Liver (tissue), 9 donors: Measurements from ENCODE around the gene MEST. TPM values are rescaled to one million over a fixed set of nuclear protein-coding genes. Genes with fewer than 3 reads are reported as not detected.
A peak's percentile ranks its signal among the peaks of the same experiment; 100 is the strongest.

Experiments
- DNase-seq: peaks from one replicate; pipeline ENCODE4 v3.0.0-alpha.2; 2017; ENCODE audit warnings: low spot score
- H3K27ac ChIP-seq, 2 donors: one replicate each; pipeline ENCODE4 v1.7.0; 2013; ENCODE audit warnings: inconsistent platforms in 2 of 2, low read length in 2 of 2, control low read depth in 1 of 2, low read depth in 1 of 2, mild to moderate bottlenecking in 1 of 2
- H3K27me3 ChIP-seq, 4 donors: one replicate each; pipeline versions ENCODE4 v1.6.1 to v1.7.0; 2013; ENCODE audit warnings: low read length in 3 of 4, inconsistent platforms in 1 of 4, mild to moderate bottlenecking in 1 of 4, moderate library complexity in 1 of 4; ENCODE audit not compliant: control insufficient read depth in 4 of 4, insufficient read depth in 4 of 4
- H3K36me3 ChIP-seq, 4 donors: one replicate each; pipeline versions ENCODE4 v1.6.1 to v1.7.0; 2013; ENCODE audit warnings: low read length in 3 of 4, mild to moderate bottlenecking in 3 of 4, low read depth in 1 of 4, moderate library complexity in 1 of 4; ENCODE audit not compliant: control insufficient read depth in 4 of 4, insufficient read depth in 3 of 4
- H3K4me1 ChIP-seq, 4 donors: one replicate each; pipeline versions ENCODE4 v1.6.1 to v1.7.0; 2013; ENCODE audit warnings: low read length in 3 of 4, mild to moderate bottlenecking in 3 of 4, moderate library complexity in 1 of 4; ENCODE audit not compliant: control insufficient read depth in 4 of 4, insufficient read depth in 4 of 4
- H3K4me3 ChIP-seq, 3 donors: one replicate each; pipeline versions ENCODE4 v1.6.1 to v1.7.0; 2013; ENCODE audit warnings: low read length in 3 of 3, control low read depth in 1 of 3, low read depth in 1 of 3, mild to moderate bottlenecking in 1 of 3
- H3K9ac ChIP-seq, 2 donors: one replicate each; pipeline ENCODE4 v1.7.0; 2013; ENCODE audit warnings: low read length in 2 of 2, mild to moderate bottlenecking in 2 of 2, moderate library complexity in 2 of 2, control low read depth in 1 of 2, low read depth in 1 of 2
- H3K9me3 ChIP-seq, 4 donors: one replicate each; pipeline versions ENCODE4 v1.6.1 to v1.7.0; 2013; ENCODE audit warnings: low read length in 3 of 4; ENCODE audit not compliant: control insufficient read depth in 4 of 4
- CTCF ChIP-seq: fragments of 150-350 bp; IDR thresholded peaks from 2 replicates; pipeline ENCODE4 v1.5.1; 2017; ENCODE audit warnings: improper control_type of control experiment, low read depth, low read length; ENCODE audit not compliant: missing input control
- FOXA1 ChIP-seq: IDR thresholded peaks from 2 replicates; pipeline ENCODE4 v1.6.1; 2016; ENCODE audit warnings: antibody characterized with exemption
- GABPA ChIP-seq, 2 donors: IDR thresholded peaks in 1 of 2; conservative IDR thresholded peaks in 1 of 2; 2 replicates each; pipeline ENCODE4 v1.6.1; 2016; ENCODE audit warnings: antibody characterized with exemption in 2 of 2, mild to moderate bottlenecking in 1 of 2, moderate library complexity in 1 of 2
- HNF4G ChIP-seq: IDR thresholded peaks from 2 replicates; pipeline ENCODE4 v1.6.1; 2016; ENCODE audit warnings: antibody characterized with exemption
- NR2F2 ChIP-seq: IDR thresholded peaks from 2 replicates; pipeline ENCODE4 v1.6.1; 2016; ENCODE audit warnings: antibody characterized with exemption
- RAD21 ChIP-seq, 2 donors: IDR thresholded peaks; 2 replicates each; pipeline ENCODE4 v1.6.1; 2016; ENCODE audit warnings: antibody characterized with exemption in 2 of 2, mild to moderate bottlenecking in 2 of 2
- REST ChIP-seq: IDR thresholded peaks from 2 replicates; pipeline ENCODE4 v1.6.1; 2016; ENCODE audit warnings: antibody characterized with exemption, mild to moderate bottlenecking
- RXRA ChIP-seq, 2 donors: IDR thresholded peaks; 2 replicates each; pipeline ENCODE4 v1.6.1; 2017 to 2018; ENCODE audit warnings: antibody characterized with exemption in 2 of 2, mild to moderate bottlenecking in 1 of 2
- SP1 ChIP-seq: IDR thresholded peaks from 2 replicates; pipeline ENCODE4 v1.6.1; 2018; ENCODE audit warnings: antibody characterized with exemption, mild to moderate bottlenecking
- TAF1 ChIP-seq: conservative IDR thresholded peaks from 2 replicates; pipeline ENCODE4 v1.6.1; 2016; ENCODE audit warnings: antibody characterized with exemption, mild to moderate bottlenecking
- YY1 ChIP-seq: IDR thresholded peaks from 2 replicates; pipeline ENCODE4 v1.6.1; 2016; ENCODE audit warnings: antibody characterized with exemption, mild to moderate bottlenecking
- ZBTB33 ChIP-seq: IDR thresholded peaks from 2 replicates; pipeline ENCODE4 v1.6.1; 2016; ENCODE audit warnings: antibody characterized with exemption
- WGBS: extraction: QIAGEN DNeasy Blood & Tissue Kit; methylation state at CpG from one replicate; pipeline ENCODE4 v1.1.7; 2013; 5-methylcytosine and 5-hydroxymethylcytosine counted together
- polyA plus RNA-seq, 2 donors: library from polyadenylated mRNA; stranded (reverse) in 1 of 2; unstranded in 1 of 2; fragments of 200-250 nt in 1 of 2; fragments of >200 nt in 1 of 2; fragmentation: Nextera tagmentation in 1 of 2; extraction: Ambion mirVana in 1 of 2; gene quantifications; one replicate each; pipeline versions ENCODE4 v1.2.1 to v1.2.3, GENCODE V29; 2013 to 2015
- total RNA-seq, 2 donors: library from RNA; depleted of rRNA; stranded (reverse); fragments of >200 nt; gene quantifications; one replicate each; pipeline ENCODE4 v1.2.3, GENCODE V29; 2014
- TF ChIP-seq, protein P1 (sequence below): IDR thresholded peaks from 2 replicates; pipeline ENCODE4 v1.6.1; 2016; ENCODE audit warnings: antibody characterized with exemption
- TF ChIP-seq, protein P2 (sequence below): IDR thresholded peaks from 2 replicates; pipeline ENCODE4 v1.6.1; 2016; ENCODE audit warnings: antibody characterized with exemption
- donor health status: healthy.
- donor health status: healthy.
- donor health status: healthy.
- donor health status: healthy.
- donor health status: healthy.

MEST gene, protein sequence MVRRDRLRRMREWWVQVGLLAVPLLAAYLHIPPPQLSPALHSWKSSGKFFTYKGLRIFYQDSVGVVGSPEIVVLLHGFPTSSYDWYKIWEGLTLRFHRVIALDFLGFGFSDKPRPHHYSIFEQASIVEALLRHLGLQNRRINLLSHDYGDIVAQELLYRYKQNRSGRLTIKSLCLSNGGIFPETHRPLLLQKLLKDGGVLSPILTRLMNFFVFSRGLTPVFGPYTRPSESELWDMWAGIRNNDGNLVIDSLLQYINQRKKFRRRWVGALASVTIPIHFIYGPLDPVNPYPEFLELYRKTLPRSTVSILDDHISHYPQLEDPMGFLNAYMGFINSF
- total RNA-seq (10 to 100 TPM; 23.3 to 42.4 TPM), polyA plus RNA-seq (10 to 100 TPM; 12.6 to 22.7 TPM)

DNA sequence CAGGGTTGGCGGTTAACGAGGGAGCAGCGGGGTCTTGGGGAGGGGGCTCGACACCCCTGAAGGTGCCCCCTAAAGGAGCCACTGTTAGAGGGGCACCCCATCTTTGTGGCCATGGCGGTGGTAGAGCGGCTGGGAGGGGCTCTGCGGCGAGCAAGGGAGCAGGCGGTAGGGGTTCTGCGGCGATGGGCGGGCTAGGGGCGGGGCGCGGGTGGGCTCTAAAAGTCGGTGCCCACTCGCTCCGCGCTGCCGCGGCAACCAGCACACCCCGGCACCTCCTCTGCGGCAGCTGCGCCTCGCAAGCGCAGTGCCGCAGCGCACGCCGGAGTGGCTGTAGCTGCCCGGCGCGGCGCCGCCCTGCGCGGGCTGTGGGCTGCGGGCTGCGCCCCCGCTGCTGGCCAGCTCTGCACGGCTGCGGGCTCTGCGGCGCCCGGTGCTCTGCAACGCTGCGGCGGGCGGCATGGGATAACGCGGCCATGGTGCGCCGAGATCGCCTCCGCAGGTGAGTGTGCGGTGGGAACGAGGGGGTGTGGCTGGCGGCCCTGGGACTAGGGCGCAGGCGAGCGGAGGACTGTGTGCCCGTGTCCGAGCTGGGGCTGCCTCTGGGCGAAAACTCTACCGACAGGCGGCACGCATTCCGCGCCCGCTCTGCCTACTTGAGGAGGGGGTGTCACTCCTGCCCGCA lies at the start of gene MEST:
Gene MEST, plus strand, starts transcription at position 245 of the 682 bp plus-strand sequence. Its CDS starts 229 bp downstream, at position 474.
- TF ChIP-seq, protein P1, sequence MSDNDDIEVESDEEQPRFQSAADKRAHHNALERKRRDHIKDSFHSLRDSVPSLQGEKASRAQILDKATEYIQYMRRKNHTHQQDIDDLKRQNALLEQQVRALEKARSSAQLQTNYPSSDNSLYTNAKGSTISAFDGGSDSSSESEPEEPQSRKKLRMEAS: no peak
- TF ChIP-seq CTCF (no peak), GABPA (IDR thresholded peaks at IDR 0.05 in 1 of 2, conservative IDR thresholded peaks at IDR 0.05 in 1 of 2) (no peak), FOXA1 (no peak), REST (no peak)
- Histone ChIP-seq H3K9ac (no peak within 1 kb of the TSS), H3K27ac (no peak within 1 kb of the TSS), H3K27me3 (no peaks in the 10 kb centered on the region), H3K4me1 (peaks cover 0 to 31% (median 20%) of the 10 kb centered on the region in 4 donors), H3K4me3 (peak within 1 kb of the TSS; percentile 26 to 48 (median 42)), H3K9me3 (no peaks in the 10 kb centered on the region), H3K36me3 (no peaks in the 10 kb centered on the region)
- DNase-seq: no peak
- 54% methylated on average over 71 of the region's 71 CpGs for WGBS

- WGBS: 92% methylated on average over 7 of the region's 7 CpGs
Measured at GRCh38 chr7:130442601-130443000, 49.3 kb upstream of the MEST start.

More at GRCh38 chr7:130442601-130443000, 49.3 kb upstream of the MEST start:
- peaks cover 2 to 11% (median 4%) of the 10 kb centered on the region in 4 donors for H3K4me1 ChIP-seq
- TF ChIP-seq TAF1 (no peak), YY1 (no peak), NR2F2 (no peak), ZBTB33 (no peak), SP1 (no peak), RXRA (IDR thresholded peaks at IDR 0.05) (no peak), HNF4G (no peak), CTCF (no peak), RAD21 (IDR thresholded peaks at IDR 0.05) (no peak)
- TF ChIP-seq, protein P2, sequence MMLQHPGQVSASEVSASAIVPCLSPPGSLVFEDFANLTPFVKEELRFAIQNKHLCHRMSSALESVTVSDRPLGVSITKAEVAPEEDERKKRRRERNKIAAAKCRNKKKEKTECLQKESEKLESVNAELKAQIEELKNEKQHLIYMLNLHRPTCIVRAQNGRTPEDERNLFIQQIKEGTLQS: no peak
- no peaks in the 10 kb centered on the region for H3K9me3 ChIP-seq
- no peak overlapping the region for H3K9ac ChIP-seq
- no peaks in the 10 kb centered on the region for H3K27me3 ChIP-seq
- H3K27ac ChIP-seq: no peak overlapping the region
- no peaks in the 10 kb centered on the region for H3K36me3 ChIP-seq
- H3K4me3 ChIP-seq: no peak overlapping the region
- no peak for DNase-seq
